Esophagus (tissue), 2 donors: ENCODE results near the gene MYO5A. TPM values are rescaled to one million over a fixed set of nuclear protein-coding genes. Genes with fewer than 3 reads are reported as not detected.

ENCODE experiments used
- H3K27ac ChIP-seq, 2 donors: one replicate each; pipeline ENCODE4 v1.5.1; 2013; ENCODE audit warnings: low read depth in 2 of 2, mild to moderate bottlenecking in 2 of 2, inconsistent platforms in 1 of 2, low read length in 1 of 2, moderate library complexity in 1 of 2
- H3K27me3 ChIP-seq, 2 donors: one replicate each; pipeline ENCODE4 v1.6.1; 2013; ENCODE audit warnings: low read length in 2 of 2, control low read depth in 1 of 2, mild to moderate bottlenecking in 1 of 2; ENCODE audit not compliant: insufficient read depth in 2 of 2, control insufficient read depth in 1 of 2
- H3K36me3 ChIP-seq, 2 donors: one replicate each; pipeline ENCODE4 v1.6.1; 2013; ENCODE audit warnings: low read length in 1 of 2; ENCODE audit not compliant: control insufficient read depth in 2 of 2, insufficient read depth in 2 of 2
- H3K4me1 ChIP-seq, 2 donors: one replicate each; pipeline ENCODE4 v1.6.1; 2013; ENCODE audit warnings: low read length in 1 of 2; ENCODE audit not compliant: control insufficient read depth in 2 of 2, insufficient read depth in 2 of 2
- H3K4me3 ChIP-seq, 2 donors: one replicate each; pipeline ENCODE4 v1.5.1; 2013; ENCODE audit warnings: low read length in 2 of 2, mild to moderate bottlenecking in 2 of 2, low read depth in 1 of 2, moderate library complexity in 1 of 2
- H3K9me3 ChIP-seq, 2 donors: one replicate each; pipeline ENCODE4 v1.6.1; 2013; ENCODE audit warnings: mild to moderate bottlenecking in 2 of 2, low read depth in 1 of 2, low read length in 1 of 2, moderate library complexity in 1 of 2; ENCODE audit not compliant: control insufficient read depth in 2 of 2, insufficient read depth in 1 of 2
- WGBS, 2 donors: extraction: QIAGEN DNeasy Blood & Tissue Kit; methylation state at CpG; one replicate each; pipeline ENCODE4 v1.1.7; 2013; 5-methylcytosine and 5-hydroxymethylcytosine counted together
- polyA plus RNA-seq, 2 donors: library from polyadenylated mRNA; stranded (reverse); fragments of 200-250 nt; gene quantifications; one replicate each; pipeline ENCODE4 v1.2.3, GENCODE V29; 2013
- donor health status: healthy with polysubstance abuse.
- donor health status: Bipolar disorder and iron deficiency.

Gene MYO5A
- polyA plus RNA-seq, 2 donors: 1.6 to 1.9 TPM

DNA sequence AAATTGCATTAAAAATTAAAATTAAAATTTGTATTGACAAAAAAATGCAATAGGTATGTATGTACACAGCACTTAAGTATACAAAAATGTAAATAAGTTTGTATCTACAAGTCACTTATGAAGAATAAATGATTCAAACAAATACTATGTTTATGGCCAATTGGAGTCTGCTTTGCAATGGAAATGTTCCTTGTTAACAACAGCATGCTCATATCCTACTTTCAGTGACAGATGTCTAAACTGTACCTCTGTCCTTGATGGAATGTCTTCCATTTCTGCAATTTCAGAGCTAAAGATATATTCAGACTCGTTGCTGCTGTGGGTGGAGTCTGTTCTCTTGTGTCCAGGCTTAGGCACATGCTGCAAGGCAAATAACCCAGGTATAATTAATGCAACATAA, 169.0 kb downstream of the MYO5A start:
- Histone ChIP-seq H3K4me3 (no peak overlapping the region), H3K9me3 (no peaks in the 10 kb centered on the region), H3K27me3 (no peaks in the 10 kb centered on the region), H3K4me1 (no peaks in the 10 kb centered on the region), H3K27ac (no peak overlapping the region), H3K36me3 (no peaks in the 10 kb centered on the region)
- 45 to 69% methylated on average over 1 of the region's 1 CpG for WGBS, 2 donors

DNA sequence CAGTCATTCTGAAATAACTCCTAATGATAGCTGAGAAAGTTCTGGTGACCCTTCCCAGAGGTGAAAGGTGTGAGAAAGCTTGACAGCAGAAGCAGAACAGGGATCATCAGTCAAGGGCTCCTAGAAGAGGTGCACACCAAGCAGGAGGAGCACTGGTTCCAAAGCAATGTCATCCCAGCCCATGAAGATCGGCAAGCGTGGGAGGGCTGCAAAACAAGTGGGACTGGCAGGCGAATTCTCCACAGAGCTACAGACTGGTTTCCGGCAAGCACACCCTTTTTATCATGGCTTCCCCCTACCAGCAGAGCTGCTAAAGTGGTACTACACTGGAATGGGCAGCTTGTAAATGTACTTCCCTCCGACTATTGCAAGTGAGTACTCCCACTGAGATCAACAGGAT, 170.7 kb downstream of the MYO5A start:
- peaks cover 0 to 2% of the 10 kb centered on the region in 2 donors for H3K36me3 ChIP-seq
- no peaks in the 10 kb centered on the region for H3K4me1 ChIP-seq
- no peak overlapping the region for H3K27ac ChIP-seq
- no peaks in the 10 kb centered on the region for H3K27me3 ChIP-seq
- H3K9me3 ChIP-seq: no peaks in the 10 kb centered on the region
- 95 to 96% methylated on average over 5 of the region's 5 CpGs for WGBS, 2 donors
- no peak overlapping the region for H3K4me3 ChIP-seq

DNA sequence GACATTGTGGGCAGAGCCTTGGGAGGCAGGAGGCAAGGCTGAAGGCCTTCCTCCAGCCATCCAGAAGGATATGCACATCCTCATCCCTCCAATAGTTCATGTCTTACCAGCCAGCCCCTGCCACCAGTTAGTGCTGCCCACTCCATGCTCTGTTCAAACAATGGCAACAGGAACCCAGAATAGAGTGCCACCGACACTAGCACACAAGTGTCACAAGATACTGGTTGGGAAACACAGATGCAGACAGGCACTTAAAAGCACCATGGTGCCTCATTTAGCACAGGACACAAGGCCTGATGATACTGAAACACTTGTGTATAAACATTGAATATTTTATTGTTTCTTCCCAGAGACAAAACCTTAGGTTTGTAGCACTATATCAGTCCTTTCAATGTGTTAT, 176.6 kb downstream of the MYO5A start:
- Histone ChIP-seq H3K27ac (no peak overlapping the region), H3K4me3 (no peak overlapping the region), H3K9me3 (no peaks in the 10 kb centered on the region), H3K36me3 (peaks cover 6 to 10% of the 10 kb centered on the region in 2 donors), H3K27me3 (no peaks in the 10 kb centered on the region), H3K4me1 (no peaks in the 10 kb centered on the region)
- WGBS, 2 donors: 89 to 95% methylated on average over 1 of the region's 1 CpG

- no peak overlapping the region for H3K27ac ChIP-seq
- WGBS, 2 donors: 95 to 97% methylated on average over 9 of the region's 9 CpGs
- peaks cover 6 to 10% of the 10 kb centered on the region in 2 donors for H3K36me3 ChIP-seq
- H3K4me3 ChIP-seq: no peak overlapping the region
- H3K9me3 ChIP-seq: no peaks in the 10 kb centered on the region
- H3K4me1 ChIP-seq: no peaks in the 10 kb centered on the region
- no peaks in the 10 kb centered on the region for H3K27me3 ChIP-seq
Measured at GRCh38 chr15:52351206-52351908, 177.3 kb downstream of the MYO5A start.

DNA sequence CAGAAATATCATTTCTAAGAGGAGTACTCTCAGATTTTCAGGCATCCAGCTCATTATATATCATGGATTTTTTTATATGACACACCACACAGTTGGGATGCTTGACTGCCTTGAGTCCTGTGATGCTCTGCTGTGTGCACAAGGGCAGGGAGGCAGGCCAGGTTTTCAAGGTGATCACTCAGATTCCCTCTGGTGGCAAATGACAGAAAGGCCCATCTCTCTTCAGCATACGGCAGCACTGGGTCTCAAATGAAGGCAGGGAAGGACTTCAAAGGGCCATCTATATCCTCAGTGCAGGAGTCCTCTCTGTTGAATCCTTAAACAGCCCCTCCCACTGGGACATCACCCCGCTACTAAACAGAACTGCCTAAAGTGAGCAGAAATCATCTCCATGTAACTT, 178.3 kb downstream of the MYO5A start:
- H3K9me3 ChIP-seq: no peaks in the 10 kb centered on the region
- no peaks in the 10 kb centered on the region for H3K4me1 ChIP-seq
- H3K27ac ChIP-seq: no peak overlapping the region
- 90 to 93% methylated on average over 2 of the region's 2 CpGs for WGBS, 2 donors
- no peak overlapping the region for H3K4me3 ChIP-seq
- H3K27me3 ChIP-seq: no peaks in the 10 kb centered on the region
- peaks cover 6 to 10% of the 10 kb centered on the region in 2 donors for H3K36me3 ChIP-seq

DNA sequence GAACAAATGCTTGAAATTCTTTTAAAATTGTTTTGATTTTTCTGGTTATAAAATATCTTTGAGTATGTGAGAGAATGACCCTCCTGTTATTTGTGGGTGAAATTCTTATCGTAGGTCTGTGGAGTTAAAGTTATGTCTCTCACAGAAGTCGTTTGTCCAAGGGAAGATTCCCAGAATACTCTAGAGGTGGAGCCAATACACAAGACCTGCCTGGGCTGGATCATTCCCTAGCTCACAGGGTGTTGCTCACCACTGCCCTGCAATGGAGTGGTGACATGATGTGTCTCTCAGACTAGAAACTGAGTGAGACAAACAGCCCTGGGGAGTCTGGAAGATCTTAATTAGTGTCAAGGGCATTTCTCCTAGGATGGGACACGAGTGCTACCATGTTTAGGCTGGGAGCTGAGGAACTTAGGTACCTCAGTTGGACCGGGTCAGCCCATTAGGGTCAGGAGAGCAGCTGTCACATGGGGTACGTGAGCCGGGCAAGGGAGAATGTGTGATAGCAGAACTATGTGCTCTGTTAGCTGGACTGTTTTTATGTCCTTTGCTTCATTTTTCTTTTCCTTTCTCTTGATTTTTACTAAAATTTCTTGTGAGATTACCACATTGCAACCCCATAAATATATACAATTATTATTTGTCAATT, 179.5 kb downstream of the MYO5A start:
- no peaks in the 10 kb centered on the region for H3K4me1 ChIP-seq
- no peak overlapping the region for H3K4me3 ChIP-seq
- WGBS, 2 donors: 81 to 87% methylated on average over 6 of the region's 6 CpGs
- no peaks in the 10 kb centered on the region for H3K27me3 ChIP-seq
- H3K9me3 ChIP-seq: no peaks in the 10 kb centered on the region
- peaks cover 6 to 10% of the 10 kb centered on the region in 2 donors for H3K36me3 ChIP-seq
- no peak overlapping the region for H3K27ac ChIP-seq

GRCh38 chr15:52348056-52348745, 180.5 kb downstream of the MYO5A start:
- Histone ChIP-seq H3K9me3 (no peaks in the 10 kb centered on the region), H3K27me3 (no peaks in the 10 kb centered on the region), H3K36me3 (peaks cover 6 to 8% of the 10 kb centered on the region in 2 donors), H3K4me3 (no peak overlapping the region), H3K27ac (no peak overlapping the region), H3K4me1 (no peaks in the 10 kb centered on the region)
- WGBS, 2 donors: 96% methylated on average over 5 of the region's 5 CpGs

DNA sequence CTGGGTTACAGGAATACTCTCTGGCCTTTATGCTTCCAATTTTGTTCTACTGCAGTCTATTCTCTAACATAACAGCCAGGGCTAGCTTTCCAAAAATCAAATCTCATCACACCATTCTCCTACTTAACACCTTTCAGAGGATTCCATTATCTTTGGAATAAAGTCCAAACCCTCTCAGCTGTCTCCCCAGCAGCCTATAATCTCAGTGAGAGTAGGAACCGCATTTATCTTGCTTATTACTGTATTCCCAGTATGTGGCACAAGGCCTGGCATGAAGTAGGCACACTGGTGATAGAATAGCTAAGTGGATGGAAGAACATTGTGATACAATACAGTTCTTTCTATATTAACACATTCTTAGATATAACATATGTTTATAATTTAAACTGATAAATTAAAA, 184.1 kb downstream of the MYO5A start:
- no peak overlapping the region for H3K27ac ChIP-seq
- no peak overlapping the region for H3K4me3 ChIP-seq
- no peaks in the 10 kb centered on the region for H3K4me1 ChIP-seq
- H3K9me3 ChIP-seq: no peaks in the 10 kb centered on the region
- no peaks in the 10 kb centered on the region for H3K27me3 ChIP-seq
- WGBS, 2 donors: 94% methylated on average over 1 of the region's 1 CpG
- H3K36me3 ChIP-seq: peaks cover 0 to 3% of the 10 kb centered on the region in 2 donors

DNA sequence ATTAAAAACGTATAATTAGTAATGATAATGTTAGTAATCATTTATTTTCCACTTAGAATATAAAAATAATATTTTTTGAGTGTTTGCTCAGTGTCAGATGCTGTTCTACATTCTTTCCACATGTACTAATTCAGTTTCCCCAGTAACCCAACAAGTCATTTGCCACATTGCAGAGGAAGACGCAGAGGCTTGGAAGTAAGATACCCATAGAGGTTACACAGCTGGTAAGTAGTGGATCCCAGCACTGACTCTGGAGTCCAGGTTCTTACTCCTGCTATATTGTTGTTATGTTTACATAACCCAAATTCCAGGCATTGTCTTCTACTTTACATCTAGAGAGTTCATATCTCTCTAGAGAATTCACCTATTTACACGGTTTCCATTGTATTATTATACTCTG, 184.8 kb downstream of the MYO5A start:
- Histone ChIP-seq H3K4me1 (no peaks in the 10 kb centered on the region), H3K27ac (no peak overlapping the region), H3K9me3 (no peaks in the 10 kb centered on the region), H3K36me3 (peaks cover 0 to 3% of the 10 kb centered on the region in 2 donors), H3K27me3 (no peaks in the 10 kb centered on the region), H3K4me3 (no peak overlapping the region)
- 82 to 83% methylated on average over 3 of the region's 3 CpGs for WGBS, 2 donors
